Measurements from ENCODE around the gene PRKCE. TPM values are rescaled to one million over a fixed set of nuclear protein-coding genes. Genes with fewer than 3 reads are reported as not detected.
A peak's percentile ranks its signal among the peaks of the same experiment; 100 is the strongest.

Gene PRKCE
- total and polyA plus RNA-seq, 2 experiments from 2014 or later, result 9.6 to 11.9 TPM

DNA sequence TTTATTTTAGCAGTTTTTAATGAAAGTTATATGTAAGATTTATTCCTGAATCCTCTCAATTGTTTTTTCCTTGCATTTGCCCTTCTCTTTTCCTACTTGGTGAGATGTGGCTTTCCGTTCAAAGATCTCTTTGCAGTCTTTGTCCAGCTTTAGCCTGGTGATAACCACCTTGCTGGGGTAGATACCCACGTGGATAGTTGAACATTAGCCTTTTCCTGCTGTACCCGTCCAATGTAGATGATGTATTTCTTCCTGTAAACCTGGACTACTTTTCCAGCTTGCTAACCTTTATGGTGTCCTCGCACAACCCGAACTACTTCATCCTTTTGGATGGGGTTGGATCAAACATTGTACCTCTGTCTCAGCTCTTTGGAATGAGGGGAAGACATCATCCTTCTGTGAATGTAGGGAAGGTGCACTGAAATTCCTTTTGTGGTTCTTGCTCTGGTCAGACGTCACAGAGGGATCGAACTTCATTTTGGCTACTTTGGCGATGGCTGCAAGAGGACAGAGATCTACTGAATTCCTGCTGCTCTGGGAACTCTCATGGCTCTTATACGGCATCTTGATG is 352.5 kb downstream of the PRKCE start:
- no peaks in the 10 kb centered on the region for H4K20me1 ChIP-seq (ENCODE audit: insufficient read depth, poor library complexity, severe bottlenecking)
- no peak for DNase-seq (ENCODE audit: low spot score)
- TF ChIP-seq, protein P1, sequence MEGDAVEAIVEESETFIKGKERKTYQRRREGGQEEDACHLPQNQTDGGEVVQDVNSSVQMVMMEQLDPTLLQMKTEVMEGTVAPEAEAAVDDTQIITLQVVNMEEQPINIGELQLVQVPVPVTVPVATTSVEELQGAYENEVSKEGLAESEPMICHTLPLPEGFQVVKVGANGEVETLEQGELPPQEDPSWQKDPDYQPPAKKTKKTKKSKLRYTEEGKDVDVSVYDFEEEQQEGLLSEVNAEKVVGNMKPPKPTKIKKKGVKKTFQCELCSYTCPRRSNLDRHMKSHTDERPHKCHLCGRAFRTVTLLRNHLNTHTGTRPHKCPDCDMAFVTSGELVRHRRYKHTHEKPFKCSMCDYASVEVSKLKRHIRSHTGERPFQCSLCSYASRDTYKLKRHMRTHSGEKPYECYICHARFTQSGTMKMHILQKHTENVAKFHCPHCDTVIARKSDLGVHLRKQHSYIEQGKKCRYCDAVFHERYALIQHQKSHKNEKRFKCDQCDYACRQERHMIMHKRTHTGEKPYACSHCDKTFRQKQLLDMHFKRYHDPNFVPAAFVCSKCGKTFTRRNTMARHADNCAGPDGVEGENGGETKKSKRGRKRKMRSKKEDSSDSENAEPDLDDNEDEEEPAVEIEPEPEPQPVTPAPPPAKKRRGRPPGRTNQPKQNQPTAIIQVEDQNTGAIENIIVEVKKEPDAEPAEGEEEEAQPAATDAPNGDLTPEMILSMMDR (IDR thresholded peaks at IDR 0.05; ENCODE audit: poor library complexity), result no peak
- no peak for TF ChIP-seq EZH2 (IDR thresholded peaks at IDR 0.05; ENCODE audit: borderline replicate concordance)
- TF ChIP-seq EZH2phosphoT487 (IDR thresholded peaks at IDR 0.05; ENCODE audit: low read depth, severe bottlenecking, unreplicated experiment), result no peak
- no peak overlapping the region for H3K4me3 ChIP-seq
- no peaks in the 10 kb centered on the region for H3K27me3 ChIP-seq
- H3K4me1 ChIP-seq (ENCODE audit: insufficient read depth), result peaks cover 10% of the 10 kb centered on the region
- H2AFZ ChIP-seq, result no peak overlapping the region
- no peaks in the 10 kb centered on the region for H3K36me3 ChIP-seq (replicated peaks; ENCODE audit: insufficient read depth, low read depth)
- H3K9me2 ChIP-seq (replicated peaks; ENCODE audit: insufficient read depth), result no peaks in the 10 kb centered on the region
- no peak overlapping the region for H3K27ac ChIP-seq
- 89% methylated on average over 9 of the region's 9 CpGs for WGBS (ENCODE audit: low lambda C conversion rate, missing lambda C conversion rate)
- no peaks in the 10 kb centered on the region for H3K79me2 ChIP-seq
- H3K4me2 ChIP-seq, result no peak overlapping the region
- H3K9me3 ChIP-seq (ENCODE audit: low read depth), result no peaks in the 10 kb centered on the region

DNA sequence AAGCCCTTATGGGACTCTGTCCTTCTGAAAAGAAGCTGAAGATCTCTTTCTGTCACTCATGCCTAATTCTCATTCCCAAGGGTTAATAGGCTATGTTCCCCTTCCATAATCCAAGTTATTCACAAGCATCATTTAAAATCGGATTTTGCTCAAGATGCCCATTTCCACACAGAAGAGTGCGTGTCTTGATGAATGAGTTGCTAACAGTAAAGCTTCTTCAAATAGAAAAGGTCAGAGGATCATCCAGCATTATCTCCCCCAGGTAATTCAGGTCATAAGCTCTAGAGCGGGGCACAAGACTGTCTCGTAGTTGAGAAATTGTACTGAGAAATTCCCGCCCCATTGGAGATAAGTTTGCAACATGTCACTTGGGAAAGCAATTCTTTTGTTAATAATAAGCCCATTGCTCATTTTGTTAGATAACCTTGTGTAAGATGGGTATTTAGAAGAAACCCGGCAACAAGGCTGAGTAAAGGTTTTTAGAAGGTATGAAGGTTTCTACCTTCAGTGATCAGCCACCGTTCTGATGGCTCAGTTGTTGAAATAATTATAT is 355.1 kb downstream of the PRKCE start:
- no peak for TF ChIP-seq EZH2phosphoT487 (IDR thresholded peaks at IDR 0.05; ENCODE audit: low read depth, severe bottlenecking, unreplicated experiment)
- TF ChIP-seq, protein P1 (IDR thresholded peaks at IDR 0.05; ENCODE audit: poor library complexity), result no peak
- no peak for TF ChIP-seq EZH2 (IDR thresholded peaks at IDR 0.05; ENCODE audit: borderline replicate concordance)
- Histone ChIP-seq H3K9me2 (replicated peaks; ENCODE audit: insufficient read depth) (no peaks in the 10 kb centered on the region), H4K20me1 (ENCODE audit: insufficient read depth, poor library complexity, severe bottlenecking) (no peaks in the 10 kb centered on the region), H3K27ac (no peak overlapping the region), H3K79me2 (no peaks in the 10 kb centered on the region), H3K4me3 (no peak overlapping the region), H3K4me1 (ENCODE audit: insufficient read depth) (peaks cover 7% of the 10 kb centered on the region), H3K9me3 (ENCODE audit: low read depth) (no peaks in the 10 kb centered on the region), H3K4me2 (no peak overlapping the region), H3K36me3 (replicated peaks; ENCODE audit: insufficient read depth, low read depth) (no peaks in the 10 kb centered on the region), H3K27me3 (no peaks in the 10 kb centered on the region), H2AFZ (no peak overlapping the region)
- WGBS (ENCODE audit: low lambda C conversion rate, missing lambda C conversion rate), result 75% methylated on average over 7 of the region's 7 CpGs
- peak; percentile 61 for DNase-seq (ENCODE audit: low spot score)

DNA sequence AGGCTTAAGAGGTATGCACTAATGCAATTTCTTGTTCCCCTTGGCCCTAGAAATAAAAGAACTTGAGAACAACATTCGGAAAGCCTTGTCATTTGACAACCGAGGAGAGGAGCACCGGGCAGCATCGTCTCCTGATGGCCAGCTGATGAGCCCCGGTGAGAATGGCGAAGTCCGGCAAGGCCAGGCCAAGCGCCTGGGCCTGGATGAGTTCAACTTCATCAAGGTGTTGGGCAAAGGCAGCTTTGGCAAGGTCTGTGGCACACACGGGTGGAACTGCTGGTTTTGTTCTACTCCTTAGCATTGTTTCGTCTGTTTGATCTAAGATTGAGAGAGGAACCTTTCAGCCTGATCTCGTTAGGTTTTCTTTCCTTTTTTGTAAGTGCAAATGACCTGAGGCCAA is 355.9 kb downstream of the PRKCE start:
- Histone ChIP-seq H3K27ac (no peak overlapping the region), H3K36me3 (replicated peaks; ENCODE audit: insufficient read depth, low read depth) (no peaks in the 10 kb centered on the region), H4K20me1 (ENCODE audit: insufficient read depth, poor library complexity, severe bottlenecking) (no peaks in the 10 kb centered on the region), H3K79me2 (no peaks in the 10 kb centered on the region), H3K27me3 (no peaks in the 10 kb centered on the region), H2AFZ (no peak overlapping the region), H3K4me3 (no peak overlapping the region), H3K4me2 (no peak overlapping the region), H3K9me3 (ENCODE audit: low read depth) (no peaks in the 10 kb centered on the region), H3K9me2 (replicated peaks; ENCODE audit: insufficient read depth) (no peaks in the 10 kb centered on the region), H3K4me1 (ENCODE audit: insufficient read depth) (no peaks in the 10 kb centered on the region)
- no peak for DNase-seq (ENCODE audit: low spot score)
- WGBS (ENCODE audit: low lambda C conversion rate, missing lambda C conversion rate), result 94% methylated on average over 11 of the region's 11 CpGs
- TF ChIP-seq EZH2phosphoT487 (IDR thresholded peaks at IDR 0.05; ENCODE audit: low read depth, severe bottlenecking, unreplicated experiment) (no peak), EZH2 (IDR thresholded peaks at IDR 0.05; ENCODE audit: borderline replicate concordance) (no peak)
- TF ChIP-seq, protein P1 (IDR thresholded peaks at IDR 0.05; ENCODE audit: poor library complexity), result no peak
